Smooth muscle cell (in vitro differentiated cells): Measurements from ENCODE around the gene IGSF6. TPM values are rescaled to one million over a fixed set of nuclear protein-coding genes. Genes with fewer than 3 reads are reported as not detected.
"Not testable (repeated sequence)": the region's sequence is repeated elsewhere in the genome, so short reads cannot be mapped to it uniquely, and the experiment has no call there.

Experiments used
- DNase-seq: peaks from one replicate; lab custom pipeline; 2025; ENCODE audit not compliant: unreplicated experiment; lab: John Stamatoyannopoulos, UW
- H2AFZ ChIP-seq: fragments of 200-600 bp; sonication (generic); 2 replicates; pipeline ENCODE4 v1.6.0; 2016; ENCODE audit warnings: antibody characterized with exemption, low read depth, mild to moderate bottlenecking
- H3F3A ChIP-seq: fragments of 200-600 bp; sonication (generic); 2 replicates; pipeline ENCODE4 v1.6.0; 2017; ENCODE audit warnings: antibody characterized with exemption, low read depth
- H3K27ac ChIP-seq: fragments of 200-600 bp; sonication (generic); 2 replicates; pipeline ENCODE4 v1.5.1; 2016; ENCODE audit warnings: low read depth, mild to moderate bottlenecking
- H3K27me3 ChIP-seq: fragments of 200-600 bp; sonication (generic); 2 replicates; pipeline ENCODE4 v1.6.1; 2016; ENCODE audit warnings: low read depth, mild to moderate bottlenecking
- H3K36me3 ChIP-seq: fragments of 200-600 bp; sonication (generic); 2 replicates; pipeline ENCODE4 v1.5.1; 2016; ENCODE audit warnings: low read depth
- H3K4me1 ChIP-seq: fragments of 200-600 bp; sonication (generic); 2 replicates; pipeline ENCODE4 v1.5.1; 2016; ENCODE audit warnings: low read depth
- H3K4me2 ChIP-seq: fragments of 200-600 bp; sonication (generic); 2 replicates; pipeline ENCODE4 v1.6.0; 2016; ENCODE audit warnings: mild to moderate bottlenecking
- H3K4me3 ChIP-seq: fragments of 200-600 bp; sonication (generic); 2 replicates; pipeline ENCODE4 v1.5.1; 2016; ENCODE audit warnings: mild to moderate bottlenecking
- H3K79me2 ChIP-seq: fragments of 200-600 bp; sonication (generic); 2 replicates; pipeline ENCODE4 v1.6.0; 2016; ENCODE audit warnings: low read depth, mild to moderate bottlenecking
- H3K9ac ChIP-seq: fragments of 200-600 bp; sonication (generic); 2 replicates; pipeline ENCODE4 v1.6.0; 2016; ENCODE audit warnings: low read depth
- H3K9me3 ChIP-seq: fragments of 200-600 bp; sonication (generic); replicated peaks from 2 replicates; pipeline ENCODE4 v1.5.1; 2016; ENCODE audit warnings: low read depth
- H4K20me1 ChIP-seq: fragments of 200-600 bp; sonication (generic); 2 replicates; pipeline ENCODE4 v1.6.0; 2016; ENCODE audit warnings: low read depth
- CTCF ChIP-seq: fragments of 200-600 bp; sonication (generic); IDR thresholded peaks from 2 replicates; pipeline ENCODE4 v1.5.1; 2017; ENCODE audit warnings: borderline replicate concordance, mild to moderate bottlenecking, antibody characterized with exemption; ENCODE audit not compliant: insufficient read depth, poor library complexity, severe bottlenecking
- WGBS: methylation state at CpG from one replicate; pipeline ENCODE4 v1.1.7; 2016; ENCODE audit warnings: low lambda C conversion rate; 5-methylcytosine and 5-hydroxymethylcytosine counted together
- polyA plus RNA-seq: library from polyadenylated mRNA; unstranded; fragments of >200 nt; fragmentation: Nextera tagmentation; extraction: Ambion mirVana; gene quantifications from 2 replicates; pipeline ENCODE4 v1.2.1, GENCODE V29; 2016
- total RNA-seq: library from RNA; depleted of rRNA; stranded (reverse); fragments of >200 nt; gene quantifications from 2 replicates; pipeline ENCODE4 v1.2.3, GENCODE V29; 2014

Gene IGSF6
- total and polyA plus RNA-seq, 2 experiments from 2014 or later, result 0.13 TPM; not detected in 1

- Histone ChIP-seq H3K27ac (no peak overlapping the region), H3K4me1 (no peaks in the 10 kb centered on the region), H3K36me3 (no peaks in the 10 kb centered on the region), H3K4me2 (no peak overlapping the region), H3K4me3 (no peak overlapping the region), H4K20me1 (no peaks in the 10 kb centered on the region), H3F3A (no peaks in the 10 kb centered on the region), H3K27me3 (peaks cover 12% of the 10 kb centered on the region), H3K9ac (no peak overlapping the region), H3K79me2 (no peaks in the 10 kb centered on the region), H2AFZ (no peak overlapping the region), H3K9me3 (no peaks in the 10 kb centered on the region)
- TF ChIP-seq CTCF, result no peak
- no peak for DNase-seq
- WGBS, result 68% methylated on average over 14 of the region's 14 CpGs
Observed at GRCh38 chr16:21685034-21685455, 32.6 kb upstream of the IGSF6 start.

DNA sequence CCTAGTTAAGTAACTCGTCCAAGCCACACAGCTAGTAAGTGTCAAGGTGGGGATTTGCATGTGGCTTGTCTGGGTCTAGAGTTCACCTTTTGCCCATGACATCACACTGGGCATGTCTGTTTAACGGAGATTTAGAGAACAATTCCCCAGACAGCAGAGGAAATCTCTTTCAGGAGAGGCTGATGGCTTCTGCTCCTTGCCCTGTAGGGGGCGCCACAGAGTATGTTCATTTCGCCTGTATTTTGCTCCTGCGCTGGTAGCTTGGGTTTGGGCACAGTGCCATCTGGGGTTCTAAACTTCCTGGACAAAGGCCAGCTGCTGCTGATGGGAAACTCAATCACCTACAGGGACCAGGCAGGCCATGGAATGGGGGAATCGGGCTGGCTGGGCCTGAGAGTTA is 31.8 kb upstream of the IGSF6 start:
- peak; percentile 38 for TF ChIP-seq CTCF
- Histone ChIP-seq H3K27ac (no peak overlapping the region), H3K4me2 (no peak overlapping the region), H3F3A (no peaks in the 10 kb centered on the region), H3K9me3 (no peaks in the 10 kb centered on the region), H3K79me2 (no peaks in the 10 kb centered on the region), H4K20me1 (no peaks in the 10 kb centered on the region), H3K27me3 (peaks cover 12% of the 10 kb centered on the region), H3K36me3 (no peaks in the 10 kb centered on the region), H2AFZ (no peak overlapping the region), H3K4me1 (no peaks in the 10 kb centered on the region), H3K4me3 (no peak overlapping the region), H3K9ac (no peak overlapping the region)
- no peak for DNase-seq
- WGBS, result 38% methylated on average over 6 of the region's 6 CpGs

- Histone ChIP-seq H3K36me3 (no peaks in the 10 kb centered on the region), H4K20me1 (no peaks in the 10 kb centered on the region), H3K4me2 (no peak overlapping the region), H3K4me1 (no peaks in the 10 kb centered on the region), H3K27ac (no peak overlapping the region), H3K4me3 (no peak overlapping the region), H3F3A (no peaks in the 10 kb centered on the region), H3K27me3 (peaks cover 12% of the 10 kb centered on the region), H3K9ac (no peak overlapping the region), H2AFZ (no peak overlapping the region), H3K9me3 (no peaks in the 10 kb centered on the region), H3K79me2 (no peaks in the 10 kb centered on the region)
- TF ChIP-seq CTCF, result no peak
- DNase-seq, result no peak
- WGBS, result 80% methylated on average over 3 of the region's 3 CpGs
Observed at GRCh38 chr16:21683184-21683583, 30.8 kb upstream of the IGSF6 start.

DNA sequence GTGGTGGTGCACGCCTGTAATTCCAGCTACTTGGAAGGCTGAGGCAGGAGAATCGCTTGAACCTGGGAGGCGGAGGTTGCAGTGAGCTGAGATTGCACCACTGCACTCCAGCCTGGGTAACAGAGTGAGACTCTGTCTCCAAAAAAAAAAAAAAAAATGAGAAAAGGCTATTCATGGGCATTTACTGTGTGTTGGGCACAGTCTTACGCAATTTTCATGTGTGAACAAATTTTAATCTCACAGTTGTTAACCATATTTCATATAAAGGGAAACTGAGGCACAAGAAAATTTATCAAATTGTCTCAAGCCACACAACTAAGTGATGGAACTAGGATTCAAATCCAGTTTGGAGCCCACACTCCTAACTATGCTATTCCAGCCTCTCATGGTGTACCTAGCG is 28.3 kb upstream of the IGSF6 start:
- peaks cover 20% of the 10 kb centered on the region for H3K27me3 ChIP-seq
- WGBS, result 93% methylated on average over 5 of the region's 5 CpGs

DNA sequence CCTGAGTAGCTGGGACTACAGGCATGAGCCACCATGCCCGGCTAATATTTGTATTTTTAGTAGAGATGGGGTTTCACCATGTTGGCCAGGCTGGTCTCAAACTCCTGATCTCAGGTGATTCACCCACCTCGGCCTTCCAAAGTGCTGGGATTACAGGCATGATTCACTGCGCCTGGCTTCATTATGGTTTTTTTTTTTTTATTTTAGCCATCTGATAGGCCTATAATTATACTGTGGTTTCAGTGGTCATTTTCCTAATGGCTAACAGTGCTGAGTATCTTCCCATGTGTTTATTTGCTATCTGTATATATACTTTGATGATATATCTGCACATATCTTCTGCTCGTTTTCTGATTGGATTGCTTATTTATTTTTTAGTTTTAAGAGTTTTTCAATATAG is 22.0 kb upstream of the IGSF6 start:
- WGBS, result 90% methylated on average over 4 of the region's 4 CpGs
- H3F3A ChIP-seq, H3K4me2 ChIP-seq, H4K20me1 ChIP-seq, H3K27ac ChIP-seq, DNase-seq, H3K36me3 ChIP-seq, H3K9ac ChIP-seq, H3K4me3 ChIP-seq, H2AFZ ChIP-seq, H3K79me2 ChIP-seq, H3K9me3 ChIP-seq, H3K4me1 ChIP-seq: not testable (repeated sequence)
- peaks cover 16% of the 10 kb centered on the region for H3K27me3 ChIP-seq

More for the DNA sequence above, 28.3 kb upstream of the IGSF6 start:
- H3F3A ChIP-seq, H3K4me1 ChIP-seq, DNase-seq, H2AFZ ChIP-seq, H4K20me1 ChIP-seq, H3K9ac ChIP-seq, H3K79me2 ChIP-seq, H3K27ac ChIP-seq, H3K36me3 ChIP-seq, H3K4me3 ChIP-seq, H3K9me3 ChIP-seq, H3K4me2 ChIP-seq: not testable (repeated sequence)
